ENCODE data around the gene KRTAP5-1.

GRCh38 chr11:1543606-1544263, 41.3 kb downstream of the KRTAP5-1 start:
- no peak for TF ChIP-seq EP300 (IDR thresholded peaks at IDR 0.05)
- no peak for TF ChIP-seq CTCF (IDR thresholded peaks at IDR 0.05)
- no peak for TF ChIP-seq POLR2AphosphoS5 (IDR thresholded peaks at IDR 0.05)
